BJ (cell line): ENCODE data around the gene TNKS2. TPM values are rescaled to one million over a fixed set of nuclear protein-coding genes. Genes with fewer than 3 reads are reported as not detected.

Experiments used
- CTCF ChIA-PET: fragments of 350-600 bp; formaldehyde crosslinking; extraction: SDS; loops from one replicate; lab custom pipeline; 2021; ENCODE audit warnings: antibody characterized with exemption, inconsistent platforms; lab: Yijun Ruan, JAX
- POLR2A ChIA-PET: fragments of 300-600 bp; sonication (Branson Sonifier 250); formaldehyde crosslinking; extraction: SDS; loops from one replicate; lab custom pipeline; 2021; ENCODE audit warnings: antibody characterized with exemption; lab: Charles Lee
- DNase-seq: peaks from one replicate; pipeline ENCODE4 v3.0.0-alpha.2; 2011; ENCODE audit warnings: low read depth
- H3K27me3 ChIP-seq: 2 replicates; pipeline ENCODE4 v1.6.0; 2011; ENCODE audit warnings: low read length; ENCODE audit not compliant: control insufficient read depth, insufficient read depth
- H3K36me3 ChIP-seq: 2 replicates; pipeline ENCODE4 v1.5.1; 2011; ENCODE audit warnings: low read length; ENCODE audit not compliant: control insufficient read depth, insufficient read depth
- H3K4me3 ChIP-seq: 2 replicates; pipeline ENCODE4 v1.5.1; 2011; ENCODE audit warnings: low read depth, mild to moderate bottlenecking, control low read depth, low read length
- polyA plus RNA-seq: library from polyadenylated mRNA; depleted of rRNA; stranded (reverse); fragments of >200 nt; gene quantifications from 2 replicates; pipeline ENCODE4 v1.2.3, GENCODE V29; 2011
- TF ChIP-seq, protein P1 (sequence below): IDR thresholded peaks from 2 replicates; pipeline ENCODE4 v1.5.1; 2011; ENCODE audit warnings: low read depth, mild to moderate bottlenecking, control low read depth, inconsistent platforms, low read length, moderate library complexity; ENCODE audit not compliant: insufficient read depth

TNKS2 gene
- polyA plus RNA-seq, 1 experiment: 16.6 TPM

DNA sequence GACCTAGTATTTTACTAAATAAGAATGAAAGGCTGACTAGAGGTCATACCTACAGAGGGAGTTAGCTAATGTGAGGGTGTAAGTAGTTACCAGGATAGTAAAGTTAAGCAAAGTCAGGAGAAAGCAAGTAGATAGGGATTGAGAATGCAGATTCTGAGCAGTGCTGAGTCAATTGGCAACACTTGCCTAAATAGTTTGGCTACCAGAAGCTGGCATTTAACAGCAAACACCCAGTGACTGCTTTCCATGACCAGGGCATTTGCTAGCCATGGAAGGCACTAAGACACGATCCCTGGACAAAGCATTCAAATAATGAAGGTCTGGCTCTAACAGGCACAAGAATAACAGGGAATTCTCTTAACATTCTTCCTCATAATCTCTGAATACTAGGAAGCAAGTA, 25.9 kb downstream of the TNKS2 start:
- Histone ChIP-seq H3K36me3 (peaks cover 9% of the 10 kb centered on the region), H3K27me3 (no peaks in the 10 kb centered on the region), H3K4me3 (no peak overlapping the region)
- TF ChIP-seq, protein P1, sequence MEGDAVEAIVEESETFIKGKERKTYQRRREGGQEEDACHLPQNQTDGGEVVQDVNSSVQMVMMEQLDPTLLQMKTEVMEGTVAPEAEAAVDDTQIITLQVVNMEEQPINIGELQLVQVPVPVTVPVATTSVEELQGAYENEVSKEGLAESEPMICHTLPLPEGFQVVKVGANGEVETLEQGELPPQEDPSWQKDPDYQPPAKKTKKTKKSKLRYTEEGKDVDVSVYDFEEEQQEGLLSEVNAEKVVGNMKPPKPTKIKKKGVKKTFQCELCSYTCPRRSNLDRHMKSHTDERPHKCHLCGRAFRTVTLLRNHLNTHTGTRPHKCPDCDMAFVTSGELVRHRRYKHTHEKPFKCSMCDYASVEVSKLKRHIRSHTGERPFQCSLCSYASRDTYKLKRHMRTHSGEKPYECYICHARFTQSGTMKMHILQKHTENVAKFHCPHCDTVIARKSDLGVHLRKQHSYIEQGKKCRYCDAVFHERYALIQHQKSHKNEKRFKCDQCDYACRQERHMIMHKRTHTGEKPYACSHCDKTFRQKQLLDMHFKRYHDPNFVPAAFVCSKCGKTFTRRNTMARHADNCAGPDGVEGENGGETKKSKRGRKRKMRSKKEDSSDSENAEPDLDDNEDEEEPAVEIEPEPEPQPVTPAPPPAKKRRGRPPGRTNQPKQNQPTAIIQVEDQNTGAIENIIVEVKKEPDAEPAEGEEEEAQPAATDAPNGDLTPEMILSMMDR: no peak
- POLR2A ChIA-PET: no interaction called here
- DNase-seq: no peak
- CTCF ChIA-PET: interaction anchor here (1.1 kb wide), 1 partner anchor 12 kb away, joined by 3 read pairs; no protein-coding TSS in a partner anchor

DNA sequence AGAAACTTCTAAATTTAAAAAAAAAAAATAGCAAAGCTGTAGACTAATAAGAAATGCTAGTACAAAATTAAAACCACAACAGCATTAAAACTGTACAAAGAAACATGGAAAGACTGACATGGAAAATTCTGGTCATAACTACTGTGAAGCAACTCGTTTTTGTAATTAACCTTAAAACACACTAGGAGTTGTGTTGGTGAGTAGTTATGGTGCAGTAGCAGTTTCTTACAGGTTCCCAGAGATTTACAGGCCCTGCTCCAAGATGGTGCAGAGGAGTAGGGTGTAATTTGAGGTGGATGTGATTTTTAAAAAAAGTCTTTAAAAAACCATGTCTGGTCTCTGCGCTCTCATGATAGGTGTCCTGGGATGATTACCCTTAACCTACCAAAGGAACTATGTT, 31.0 kb downstream of the TNKS2 start:
- H3K27me3 ChIP-seq: no peaks in the 10 kb centered on the region
- no peaks in the 10 kb centered on the region; the same call in none of the 2 replicates for H3K36me3 ChIP-seq
- DNase-seq: no peak

DNA sequence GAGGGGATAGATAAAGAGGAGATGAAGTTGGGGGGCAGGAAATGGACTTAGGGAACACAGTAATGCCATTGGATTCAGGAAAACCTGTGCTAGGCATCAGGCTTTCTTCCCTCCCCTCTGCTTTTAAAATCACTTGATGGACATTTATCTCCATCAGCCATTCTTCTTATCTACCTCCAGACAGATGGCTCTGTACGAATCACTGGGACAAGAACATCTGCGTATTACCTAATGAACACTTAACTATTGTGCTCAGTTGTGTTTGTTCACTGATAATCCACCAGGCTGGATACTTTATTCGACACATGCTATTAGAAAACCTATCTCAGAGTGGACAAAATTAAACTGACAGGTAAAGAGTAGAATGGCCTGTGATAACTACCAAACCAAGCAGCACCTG, 40.0 kb downstream of the TNKS2 start:
- ChIA-PET CTCF (no interaction called here), POLR2A (no interaction called here)
- H3K4me3 ChIP-seq: no peak overlapping the region
- TF ChIP-seq, protein P1: no peak
- DNase-seq: no peak
- no peaks in the 10 kb centered on the region for H3K27me3 ChIP-seq
- peaks cover 11% of the 10 kb centered on the region for H3K36me3 ChIP-seq

More for the DNA sequence above, 31.0 kb downstream of the TNKS2 start:
- ChIA-PET POLR2A (no interaction called here), CTCF (interaction anchor here (1.0 to 1.2 kb wide), 2 partner anchors 11 to 18 kb away, joined by 3 read pairs; no protein-coding TSS in a partner anchor)
- TF ChIP-seq, protein P1: no peak
- no peak overlapping the region for H3K4me3 ChIP-seq

DNA sequence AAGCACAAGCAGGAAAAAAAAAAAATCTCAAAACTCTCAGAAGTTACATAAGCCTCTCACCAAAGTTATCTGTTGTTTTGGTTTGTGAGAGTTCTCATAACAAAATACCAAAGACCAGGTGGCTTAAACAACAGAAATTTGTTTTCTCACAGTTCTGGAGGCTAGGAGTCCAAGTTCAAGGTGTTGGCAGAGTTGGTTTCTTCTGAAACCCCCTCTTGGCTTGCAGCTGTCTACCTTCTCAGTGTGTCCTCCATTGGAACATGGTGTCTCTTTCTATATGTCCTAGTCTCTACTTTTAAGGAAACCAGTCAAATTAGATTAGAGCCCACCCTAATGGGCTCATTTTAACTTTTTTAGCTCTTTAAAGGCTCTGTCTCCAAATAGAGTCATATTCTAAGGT, 44.9 kb downstream of the TNKS2 start:
- TF ChIP-seq, protein P1: no peak
- ChIA-PET CTCF (no interaction called here), POLR2A (no interaction called here)
- no peak for DNase-seq
- no peaks in the 10 kb centered on the region for H3K27me3 ChIP-seq
- H3K36me3 ChIP-seq: peaks cover 8% of the 10 kb centered on the region
- H3K4me3 ChIP-seq: no peak overlapping the region

DNA sequence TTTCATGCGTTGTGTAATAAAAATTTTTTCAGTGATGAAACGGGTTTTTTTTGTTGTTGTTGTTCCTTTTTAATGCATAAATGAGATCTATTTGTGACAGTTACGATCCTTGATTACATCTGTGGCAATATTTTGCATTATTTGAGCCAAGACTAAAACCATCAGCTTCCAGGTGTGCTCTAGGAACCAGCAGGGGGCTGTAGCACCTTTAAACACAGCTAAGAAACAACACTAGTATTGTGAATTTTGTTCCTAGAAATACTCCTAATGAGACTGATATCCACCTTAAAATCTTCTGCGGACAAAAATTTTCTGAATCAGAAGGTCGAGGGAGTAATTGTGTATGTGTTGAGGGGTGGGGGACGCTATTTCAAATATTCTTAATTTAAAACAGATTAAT, 58.4 kb downstream of the TNKS2 start:
- ChIA-PET POLR2A (no interaction called here), CTCF (no interaction called here)
- Histone ChIP-seq H3K4me3 (no peak overlapping the region), H3K27me3 (no peaks in the 10 kb centered on the region), H3K36me3 (peaks cover 9% of the 10 kb centered on the region)
- no peak for DNase-seq
- TF ChIP-seq, protein P1: peak; percentile 34
